ENCODE data around the gene CAMTA1. TPM values are rescaled to one million over a fixed set of nuclear protein-coding genes. Genes with fewer than 3 reads are reported as not detected.

The CAMTA1 gene
- total and polyA plus RNA-seq, 9 of the 15 experiments (the other 6 are each of a cell fraction or from before 2014, with no cell fraction given) = 43.9 to 161 (median 65.9) TPM

DNA sequence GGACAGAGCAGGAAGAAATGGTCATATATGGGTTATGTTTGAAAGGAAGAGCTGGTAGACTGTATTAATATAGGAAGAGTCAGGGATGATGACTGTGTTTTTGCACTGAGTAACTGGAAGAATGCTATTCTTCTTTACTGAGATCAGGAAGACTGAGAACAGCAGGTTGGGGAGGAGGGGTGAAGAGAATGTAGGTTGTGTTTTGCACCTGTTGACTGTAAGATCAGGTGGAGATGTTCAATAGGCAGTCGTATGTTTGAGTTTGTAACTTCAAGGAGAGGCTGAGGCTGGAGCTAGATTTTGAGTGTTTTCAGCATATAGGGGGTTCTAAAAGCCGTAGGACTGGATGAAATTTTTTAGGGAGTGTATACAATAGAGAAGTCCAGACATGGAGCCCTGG lies 97.2 kb downstream of the CAMTA1 start:
- no peak overlapping the region for H2AFZ ChIP-seq (ENCODE audit: low read depth, low read length)
- H3K36me3 ChIP-seq (ENCODE audit: control insufficient read depth, insufficient read depth, low read length) = no peaks in the 10 kb centered on the region
- no peaks in the 10 kb centered on the region for H4K20me1 ChIP-seq (replicated peaks; ENCODE audit: control insufficient read depth, insufficient read depth, low read length)
- TF ChIP-seq ZBED1 (IDR thresholded peaks at IDR 0.05) (no peak), DPF2 (IDR thresholded peaks at IDR 0.05) (no peak), PHF21A (IDR thresholded peaks at IDR 0.05; ENCODE audit: borderline replicate concordance, low read depth) (no peak)
- BruUV-seq (replicated peaks) = no TSS peak
- H3K27me3 ChIP-seq (ENCODE audit: control insufficient read depth in 2 of 2, insufficient read depth in 2 of 2, low read length in 2 of 2) = no peaks in the 10 kb centered on the region
- no peak for DNase-seq (ENCODE audit: extremely low read depth in 1 of 4, low spot score in 3 of 4)
- no peak overlapping the region for H3K27ac ChIP-seq (ENCODE audit: extremely low read depth, low read depth, low read length)
- no peak overlapping the region for H3K4me3 ChIP-seq
- WGBS (ENCODE audit: insufficient coverage, low coverage, missing lambda C conversion rate) = 66% methylated on average over 2 of the region's 2 CpGs
- no peak for ATAC-seq
- no peaks in the 10 kb centered on the region for H3K79me2 ChIP-seq (ENCODE audit: control insufficient read depth, insufficient read depth, low read length)
- ChIA-PET CTCF (ENCODE audit: low intra/inter-chr PET ratio) (no interaction called here), POLR2A (interaction anchor here (1.0 to 1.1 kb wide), 2 partner anchors 10 to 170 kb away, joined by 3 read pairs; no protein-coding TSS in a partner anchor)
- no peak overlapping the region for H3K9ac ChIP-seq (ENCODE audit: insufficient read depth in 1 of 2, low read depth in 2 of 2, low read length in 2 of 2)
- in situ Hi-C loops (cut with MboI) (no loop called here), intact Hi-C loops (cut with micrococcal nuclease) (no loop called here)
- no peaks in the 10 kb centered on the region for H3K9me3 ChIP-seq (replicated peaks; ENCODE audit: control insufficient read depth, insufficient read depth, low read depth, low read length)
- no peak for FAIRE-seq
- no peaks in the 10 kb centered on the region; a peak in 1 of 5 replicates for H3K4me1 ChIP-seq (replicated peaks in 1 of 2; ENCODE audit: control insufficient read depth in 2 of 2, insufficient read depth in 2 of 2, low read length in 2 of 2)
- H3K4me2 ChIP-seq (ENCODE audit: insufficient read depth, low read length) = no peak overlapping the region
- peaks cover 2% of the 10 kb centered on the region for H3K9me1 ChIP-seq (ENCODE audit: control insufficient read depth, insufficient read depth, low read length)

DNA sequence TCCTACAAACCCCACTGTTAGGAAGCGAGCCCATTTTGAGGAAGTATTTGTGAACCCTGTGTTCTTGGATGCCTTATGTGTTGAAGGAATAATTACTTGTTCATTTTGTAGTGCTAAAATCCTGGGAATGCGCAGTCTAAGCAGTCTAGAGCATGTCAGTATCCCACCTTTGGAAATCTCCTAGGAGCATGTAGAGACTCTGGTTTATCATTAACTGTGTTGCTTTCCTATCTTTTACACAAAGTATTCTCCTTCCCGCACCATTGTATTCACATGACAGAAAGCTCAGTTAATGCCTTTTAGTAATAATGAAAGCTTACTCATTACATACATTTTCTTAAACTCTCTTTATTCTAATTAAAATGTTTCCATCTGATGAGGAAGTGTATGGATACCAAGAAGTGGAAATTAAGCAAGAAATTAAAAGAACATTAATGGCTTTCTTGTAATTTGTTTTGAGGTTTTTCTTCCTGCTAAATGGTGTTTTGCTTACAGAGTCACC lies 99.4 kb downstream of the CAMTA1 start:
- Histone ChIP-seq H2AFZ (ENCODE audit: low read depth, low read length) (no peak overlapping the region), H3K4me3 (no peak overlapping the region), H3K9me3 (replicated peaks; ENCODE audit: control insufficient read depth, insufficient read depth, low read depth, low read length) (no peaks in the 10 kb centered on the region), H3K9ac (ENCODE audit: insufficient read depth in 1 of 2, low read depth in 2 of 2, low read length in 2 of 2) (no peak overlapping the region), H3K27ac (ENCODE audit: extremely low read depth, low read depth, low read length) (no peak overlapping the region), H3K27me3 (ENCODE audit: control insufficient read depth in 2 of 2, insufficient read depth in 2 of 2, low read length in 2 of 2) (no peaks in the 10 kb centered on the region), H3K4me2 (ENCODE audit: insufficient read depth, low read length) (no peak overlapping the region), H4K20me1 (replicated peaks; ENCODE audit: control insufficient read depth, insufficient read depth, low read length) (no peaks in the 10 kb centered on the region), H3K36me3 (ENCODE audit: control insufficient read depth, insufficient read depth, low read length) (no peaks in the 10 kb centered on the region), H3K9me1 (ENCODE audit: control insufficient read depth, insufficient read depth, low read length) (no peaks in the 10 kb centered on the region), H3K4me1 (replicated peaks in 1 of 2; ENCODE audit: control insufficient read depth in 2 of 2, insufficient read depth in 2 of 2, low read length in 2 of 2) (no peaks in the 10 kb centered on the region; a peak in 1 of 5 replicates), H3K79me2 (ENCODE audit: control insufficient read depth, insufficient read depth, low read length) (no peaks in the 10 kb centered on the region)
- ChIA-PET POLR2A (interaction anchor here (0.6 to 1.2 kb wide), 4 partner anchors 16 to 439 kb away, joined by 3 read pairs; no protein-coding TSS in a partner anchor), CTCF (ENCODE audit: low intra/inter-chr PET ratio) (no interaction called here)
- BruUV-seq (replicated peaks) = no TSS peak
- ATAC-seq (no peak), DNase-seq (ENCODE audit: extremely low read depth in 1 of 4, low spot score in 3 of 4) (no peak), FAIRE-seq (no peak)
- in situ Hi-C loops (cut with MboI) = no loop called here
- intact Hi-C loops (cut with micrococcal nuclease) = no loop called here
- WGBS (ENCODE audit: insufficient coverage, low coverage, missing lambda C conversion rate) = 82% methylated on average over 3 of the region's 3 CpGs
- TF ChIP-seq SOX6 (IDR thresholded peaks at IDR 0.05) = no peak
- TF ChIP-seq, protein P1, sequence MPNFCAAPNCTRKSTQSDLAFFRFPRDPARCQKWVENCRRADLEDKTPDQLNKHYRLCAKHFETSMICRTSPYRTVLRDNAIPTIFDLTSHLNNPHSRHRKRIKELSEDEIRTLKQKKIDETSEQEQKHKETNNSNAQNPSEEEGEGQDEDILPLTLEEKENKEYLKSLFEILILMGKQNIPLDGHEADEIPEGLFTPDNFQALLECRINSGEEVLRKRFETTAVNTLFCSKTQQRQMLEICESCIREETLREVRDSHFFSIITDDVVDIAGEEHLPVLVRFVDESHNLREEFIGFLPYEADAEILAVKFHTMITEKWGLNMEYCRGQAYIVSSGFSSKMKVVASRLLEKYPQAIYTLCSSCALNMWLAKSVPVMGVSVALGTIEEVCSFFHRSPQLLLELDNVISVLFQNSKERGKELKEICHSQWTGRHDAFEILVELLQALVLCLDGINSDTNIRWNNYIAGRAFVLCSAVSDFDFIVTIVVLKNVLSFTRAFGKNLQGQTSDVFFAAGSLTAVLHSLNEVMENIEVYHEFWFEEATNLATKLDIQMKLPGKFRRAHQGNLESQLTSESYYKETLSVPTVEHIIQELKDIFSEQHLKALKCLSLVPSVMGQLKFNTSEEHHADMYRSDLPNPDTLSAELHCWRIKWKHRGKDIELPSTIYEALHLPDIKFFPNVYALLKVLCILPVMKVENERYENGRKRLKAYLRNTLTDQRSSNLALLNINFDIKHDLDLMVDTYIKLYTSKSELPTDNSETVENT (CRISPR knock-in tag; IDR thresholded peaks at IDR 0.05) = no peak
- no peak for TF ChIP-seq ZNF121 (CRISPR knock-in tag; conservative IDR thresholded peaks at IDR 0.05)
- no peak for TF ChIP-seq NONO (IDR thresholded peaks at IDR 0.05; ENCODE audit: low read depth in 2 of 2, low read length in 1 of 2)
- TF ChIP-seq BACH1 (tag; IDR thresholded peaks at IDR 0.05) = no peak
- TF ChIP-seq, protein P2, sequence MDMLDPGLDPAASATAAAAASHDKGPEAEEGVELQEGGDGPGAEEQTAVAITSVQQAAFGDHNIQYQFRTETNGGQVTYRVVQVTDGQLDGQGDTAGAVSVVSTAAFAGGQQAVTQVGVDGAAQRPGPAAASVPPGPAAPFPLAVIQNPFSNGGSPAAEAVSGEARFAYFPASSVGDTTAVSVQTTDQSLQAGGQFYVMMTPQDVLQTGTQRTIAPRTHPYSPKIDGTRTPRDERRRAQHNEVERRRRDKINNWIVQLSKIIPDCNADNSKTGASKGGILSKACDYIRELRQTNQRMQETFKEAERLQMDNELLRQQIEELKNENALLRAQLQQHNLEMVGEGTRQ (CRISPR knock-in tag; IDR thresholded peaks at IDR 0.05) = no peak
- no peak for TF ChIP-seq STAT5B (CRISPR knock-in tag; IDR thresholded peaks at IDR 0.05)
- no peak for TF ChIP-seq ZNF140 (CRISPR knock-in tag; IDR thresholded peaks at IDR 0.05)
- no peak for TF ChIP-seq NFE2L1 (tag; IDR thresholded peaks at IDR 0.05; ENCODE audit: borderline replicate concordance, low read depth)
- no peak for TF ChIP-seq YBX1 (IDR thresholded peaks at IDR 0.05)
